ENCODE data around the gene C3orf49.

The C3orf49 gene

GRCh38 chr3:63819151-63819398 is at the start of gene C3orf49:
C3orf49 (plus strand) TSS chr3:63819299; CDS start chr3:63819472, 173 bp downstream.
- no peak for DNase-seq (ENCODE audit: low read depth)

GRCh38 chr3:63774781-63775180 is 44.3 kb upstream of the C3orf49 start:
- DNase-seq (ENCODE audit: low read depth), result no peak

- DNase-seq (ENCODE audit: low read depth), result no peak
Measured at GRCh38 chr3:63779227-63779626, 39.9 kb upstream of the C3orf49 start.

- no peak for DNase-seq (ENCODE audit: low read depth)
Measured at GRCh38 chr3:63791974-63792373, 27.1 kb upstream of the C3orf49 start.

- no peak for DNase-seq (ENCODE audit: low read depth)
Measured at GRCh38 chr3:63795438-63795837, 23.7 kb upstream of the C3orf49 start.

GRCh38 chr3:63798544-63798943 is 20.6 kb upstream of the C3orf49 start:
- no peak for DNase-seq (ENCODE audit: low read depth)

- DNase-seq (ENCODE audit: low read depth), result no peak
Measured at GRCh38 chr3:63798949-63799348, 20.1 kb upstream of the C3orf49 start.

- DNase-seq (ENCODE audit: low read depth), result no peak
Measured at GRCh38 chr3:63800097-63800496, 19.0 kb upstream of the C3orf49 start.

- DNase-seq (ENCODE audit: low read depth), result no peak
Measured at GRCh38 chr3:63803911-63804310, 15.2 kb upstream of the C3orf49 start.

- no peak for DNase-seq (ENCODE audit: low read depth)
Measured at GRCh38 chr3:63807961-63808565, 11.0 kb upstream of the C3orf49 start.

- DNase-seq (ENCODE audit: low read depth), result no peak
Measured at GRCh38 chr3:63808633-63809032, 10.5 kb upstream of the C3orf49 start.

GRCh38 chr3:63809607-63810006 is 9.5 kb upstream of the C3orf49 start:
- no peak for DNase-seq (ENCODE audit: low read depth)

GRCh38 chr3:63814237-63814636 is 4.9 kb upstream of the C3orf49 start:
- DNase-seq (ENCODE audit: low read depth), result no peak

GRCh38 chr3:63817225-63817624 is 1.9 kb upstream of the C3orf49 start:
- no peak for DNase-seq (ENCODE audit: low read depth)

- DNase-seq (ENCODE audit: low read depth), result no peak
Measured at GRCh38 chr3:63818282-63819150, 583 bp upstream of the C3orf49 start.

GRCh38 chr3:63824309-63824708 is 5.2 kb downstream of the C3orf49 start:
- no peak for DNase-seq (ENCODE audit: low read depth)

- no peak for DNase-seq (ENCODE audit: low read depth)
Measured at GRCh38 chr3:63830526-63830925, 11.4 kb downstream of the C3orf49 start.

- DNase-seq (ENCODE audit: low read depth), result no peak
Measured at GRCh38 chr3:63832395-63832794, 13.3 kb downstream of the C3orf49 start.

- DNase-seq (ENCODE audit: low read depth), result no peak
Measured at GRCh38 chr3:63841704-63842103, 22.6 kb downstream of the C3orf49 start.

- no peak for DNase-seq (ENCODE audit: low read depth)
Measured at GRCh38 chr3:63842127-63842526, 23.0 kb downstream of the C3orf49 start.

- DNase-seq (ENCODE audit: low read depth), result no peak
Measured at GRCh38 chr3:63845215-63845614, 26.1 kb downstream of the C3orf49 start.

GRCh38 chr3:63847718-63848450 is 28.8 kb downstream of the C3orf49 start:
- no peak for DNase-seq (ENCODE audit: low read depth)

GRCh38 chr3:63849175-63849574 is 30.1 kb downstream of the C3orf49 start:
- no peak for DNase-seq (ENCODE audit: low read depth)

Data from CMK (cell line).